ENCODE measurements around the gene SLC13A4. TPM values are rescaled to one million over a fixed set of nuclear protein-coding genes. Genes with fewer than 3 reads are reported as not detected.

The SLC13A4 gene
- total RNA-seq, 4 donors from 2014 or later, result 0.23 to 1.1 (median 0.49) TPM

DNA sequence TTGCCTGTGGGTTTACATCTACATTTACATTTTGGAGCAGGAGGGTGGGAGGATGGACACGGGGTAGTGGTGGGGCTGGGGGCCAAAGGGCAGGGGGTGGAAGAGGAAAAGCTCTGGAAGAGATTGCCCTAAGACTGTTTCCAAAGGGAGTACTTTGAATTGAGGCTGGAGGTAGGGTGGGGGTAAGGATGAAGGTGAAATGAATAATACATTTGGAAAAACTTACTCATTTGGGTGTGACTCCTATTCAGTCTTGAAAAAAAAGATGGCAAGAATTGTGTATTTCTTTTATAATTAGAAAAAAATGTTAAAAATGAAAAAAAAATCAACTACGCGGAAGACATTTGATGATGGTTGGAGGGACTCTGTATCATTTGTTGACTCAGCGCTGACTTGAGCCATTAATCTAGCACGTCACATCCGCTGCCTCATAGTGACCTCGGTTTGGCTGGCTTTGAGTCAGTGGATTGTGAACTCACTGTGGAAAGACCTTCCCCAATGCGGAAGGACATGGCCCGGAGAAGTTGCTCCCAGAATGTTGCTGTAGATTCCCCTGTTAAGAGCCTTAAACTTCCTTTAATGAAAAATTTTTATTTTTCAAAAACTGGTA lies 17.8 kb upstream of the SLC13A4 start:
- peak; percentile 80 to 90 for DNase-seq (ENCODE audit: low spot score in 2 of 2)
- WGBS, 2 donors, result 35 to 41% methylated on average over 9 of the region's 9 CpGs
- intact Hi-C loops (cut with DNase I; ENCODE audit: low total_unique reads), result no loop called here
- no peak overlapping the region for H3K4me3 ChIP-seq (ENCODE audit: low read depth, poor library complexity, severe bottlenecking)
- TF ChIP-seq, protein P1, sequence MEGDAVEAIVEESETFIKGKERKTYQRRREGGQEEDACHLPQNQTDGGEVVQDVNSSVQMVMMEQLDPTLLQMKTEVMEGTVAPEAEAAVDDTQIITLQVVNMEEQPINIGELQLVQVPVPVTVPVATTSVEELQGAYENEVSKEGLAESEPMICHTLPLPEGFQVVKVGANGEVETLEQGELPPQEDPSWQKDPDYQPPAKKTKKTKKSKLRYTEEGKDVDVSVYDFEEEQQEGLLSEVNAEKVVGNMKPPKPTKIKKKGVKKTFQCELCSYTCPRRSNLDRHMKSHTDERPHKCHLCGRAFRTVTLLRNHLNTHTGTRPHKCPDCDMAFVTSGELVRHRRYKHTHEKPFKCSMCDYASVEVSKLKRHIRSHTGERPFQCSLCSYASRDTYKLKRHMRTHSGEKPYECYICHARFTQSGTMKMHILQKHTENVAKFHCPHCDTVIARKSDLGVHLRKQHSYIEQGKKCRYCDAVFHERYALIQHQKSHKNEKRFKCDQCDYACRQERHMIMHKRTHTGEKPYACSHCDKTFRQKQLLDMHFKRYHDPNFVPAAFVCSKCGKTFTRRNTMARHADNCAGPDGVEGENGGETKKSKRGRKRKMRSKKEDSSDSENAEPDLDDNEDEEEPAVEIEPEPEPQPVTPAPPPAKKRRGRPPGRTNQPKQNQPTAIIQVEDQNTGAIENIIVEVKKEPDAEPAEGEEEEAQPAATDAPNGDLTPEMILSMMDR (IDR thresholded peaks at IDR 0.05), result no peak
- TF ChIP-seq POLR2A (IDR thresholded peaks at IDR 0.05), result no peak

DNA sequence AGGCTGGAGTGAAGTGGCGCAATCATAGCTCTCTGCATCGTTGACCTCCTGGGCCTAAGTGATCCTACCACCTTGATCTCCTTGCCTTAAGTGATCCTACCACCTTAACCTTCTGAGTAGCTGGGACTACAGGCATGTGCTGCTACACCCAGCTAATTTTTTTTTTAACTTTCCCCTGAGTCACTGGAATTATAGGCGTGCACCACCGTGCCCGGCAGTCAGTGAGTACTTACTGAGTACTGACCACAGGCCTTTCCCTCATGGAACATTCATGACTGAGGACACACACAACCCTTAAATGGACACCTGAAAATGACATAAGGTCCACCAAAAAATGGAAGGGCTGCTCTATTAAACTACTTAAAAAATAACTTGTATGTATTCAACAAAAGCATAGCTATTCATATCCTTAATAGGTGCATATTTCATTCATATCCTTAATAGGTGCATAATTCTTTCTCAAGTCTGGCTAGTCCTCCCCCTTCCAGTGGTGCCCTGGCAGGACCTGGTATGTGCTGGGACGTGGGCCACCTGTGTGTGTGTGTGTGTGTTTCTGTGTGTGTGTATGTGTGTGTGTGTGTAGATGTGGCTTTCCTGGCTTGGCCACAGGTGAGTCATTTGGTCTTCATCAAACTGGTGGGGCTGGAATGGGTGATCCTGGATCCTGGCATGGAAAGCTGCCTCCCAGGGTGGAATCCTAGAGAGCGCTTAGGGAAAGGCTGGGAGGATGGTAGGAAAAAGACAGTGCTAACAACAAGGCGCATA lies 17.1 kb upstream of the SLC13A4 start:
- no peak for TF ChIP-seq POLR2A (IDR thresholded peaks at IDR 0.05)
- TF ChIP-seq, protein P1 (IDR thresholded peaks at IDR 0.05), result no peak
- H3K4me3 ChIP-seq (ENCODE audit: low read depth, poor library complexity, severe bottlenecking), result no peak overlapping the region

DNA sequence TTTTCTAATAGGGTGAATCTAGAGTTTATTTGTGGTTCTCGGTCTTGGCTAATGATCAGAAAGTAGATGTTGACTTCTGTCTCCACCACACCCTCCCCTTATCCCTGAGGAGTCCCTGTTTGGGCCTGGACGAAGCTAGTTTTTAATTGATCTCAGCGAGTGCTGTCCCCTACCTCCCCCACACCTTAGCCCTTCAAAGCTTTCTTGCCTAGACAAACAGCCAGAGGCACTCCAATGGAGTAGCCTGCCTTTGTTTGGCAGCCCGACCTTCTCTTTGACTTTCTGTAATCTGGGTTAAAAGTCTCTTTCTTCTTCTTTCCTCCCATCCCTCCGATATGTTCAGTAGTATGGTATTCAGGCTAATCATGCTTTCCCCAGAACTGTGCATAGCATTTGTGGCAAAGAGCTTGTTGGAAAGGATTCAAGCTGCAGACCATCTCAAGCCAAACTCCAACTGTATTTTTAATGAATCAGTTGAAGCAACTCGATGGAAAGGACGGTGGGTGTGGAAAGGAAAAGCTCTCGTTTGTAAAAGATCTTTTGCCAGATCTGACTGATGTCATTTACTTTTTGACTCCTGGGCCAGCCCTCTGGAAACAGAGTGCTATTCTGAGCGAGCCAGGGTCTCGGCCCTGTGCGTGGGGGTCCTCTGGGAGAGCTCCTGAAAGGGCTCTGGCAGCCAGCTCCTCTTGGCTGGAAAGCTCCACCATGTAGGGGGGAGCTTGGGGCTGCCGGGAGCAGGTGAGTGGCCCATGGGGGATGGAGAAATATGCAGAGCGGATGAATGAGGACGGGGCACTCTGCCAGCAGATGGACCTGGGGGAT lies 16.1 kb upstream of the SLC13A4 start:
- no peak for DNase-seq (ENCODE audit: low spot score in 2 of 2)
- WGBS, 2 donors, result 38 to 39% methylated on average over 14 of the region's 14 CpGs
- intact Hi-C loops (cut with DNase I; ENCODE audit: low total_unique reads), result no loop called here
- no peak overlapping the region for H3K4me3 ChIP-seq (ENCODE audit: low read depth, poor library complexity, severe bottlenecking)
- no peak for TF ChIP-seq POLR2A (IDR thresholded peaks at IDR 0.05)
- TF ChIP-seq, protein P1 (IDR thresholded peaks at IDR 0.05), result no peak

More for the DNA sequence above, 17.1 kb upstream of the SLC13A4 start:
- WGBS, 2 donors, result 45 to 54% methylated on average over 8 of the region's 8 CpGs
- DNase-seq (ENCODE audit: low spot score in 2 of 2), result peak in 1 of 2 donors; percentile 47
- intact Hi-C loops (cut with DNase I; ENCODE audit: low total_unique reads), result no loop called here

DNA sequence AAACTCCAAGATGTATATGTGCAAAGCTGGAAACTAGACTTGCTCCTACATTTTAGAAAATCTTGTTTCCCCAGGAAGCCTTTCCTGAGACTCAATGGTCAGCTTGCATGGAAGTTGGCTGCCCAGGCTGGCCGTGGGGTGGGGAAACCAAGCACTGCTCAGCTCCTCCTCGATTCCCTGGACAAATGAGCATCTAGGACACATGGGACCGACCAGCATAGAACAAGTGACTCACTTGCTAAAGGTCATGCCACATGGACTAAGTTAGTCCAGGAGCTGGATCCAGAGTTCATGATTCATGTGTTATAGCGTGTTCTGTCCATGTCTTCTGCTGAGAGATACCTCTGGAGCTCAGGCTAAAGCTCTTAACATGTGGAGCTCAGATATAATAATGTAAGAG lies 14.4 kb upstream of the SLC13A4 start:
- whole genome bisulfite sequencing, 2 donors, result 40 to 73% methylated on average over 4 of the region's 4 CpGs

DNA sequence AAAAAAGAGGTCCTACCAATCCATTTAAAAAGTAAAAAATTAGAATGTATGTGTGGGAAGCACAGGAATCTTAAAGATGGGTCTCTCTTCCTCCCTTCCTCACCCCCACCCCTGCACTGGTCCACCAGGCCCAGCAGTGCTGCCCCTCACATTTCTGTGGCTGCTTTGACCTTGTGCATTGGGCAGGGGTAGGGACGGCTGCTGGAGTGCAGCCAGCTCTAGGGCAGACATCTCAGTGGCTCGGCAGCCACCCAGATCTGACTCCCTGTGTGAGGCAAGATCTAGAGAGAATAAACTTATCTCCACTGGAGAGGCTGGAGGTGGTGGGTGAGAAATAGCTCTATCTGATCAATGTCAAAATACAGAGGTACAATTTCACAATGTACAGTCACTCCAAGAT lies 13.9 kb upstream of the SLC13A4 start:
- 60 to 85% methylated on average over 2 of the region's 2 CpGs for WGBS, 2 donors
- DNase-seq (ENCODE audit: low spot score in 2 of 2), result no peak
- intact Hi-C loops (cut with DNase I; ENCODE audit: low total_unique reads), result no loop called here
- TF ChIP-seq, protein P1 (IDR thresholded peaks at IDR 0.05), result no peak
- TF ChIP-seq POLR2A (IDR thresholded peaks at IDR 0.05), result no peak
- no peak overlapping the region for H3K4me3 ChIP-seq (ENCODE audit: low read depth, poor library complexity, severe bottlenecking)

More for the DNA sequence above, 14.4 kb upstream of the SLC13A4 start:
- DNase-seq (ENCODE audit: low spot score in 2 of 2), result peak in 1 of 2 donors; percentile 47
- TF ChIP-seq, protein P1 (IDR thresholded peaks at IDR 0.05), result no peak
- TF ChIP-seq POLR2A (IDR thresholded peaks at IDR 0.05), result no peak
- intact Hi-C loops (cut with DNase I; ENCODE audit: low total_unique reads), result no loop called here
- H3K4me3 ChIP-seq (ENCODE audit: low read depth, poor library complexity, severe bottlenecking), result no peak overlapping the region

Measured in lower leg skin (tissue), 4 donors.